NCI-H526 (cell line): ENCODE measurements around the gene RASA2.

Experiments used
- DNase-seq, 2 experiments: peaks; one replicate each; lab custom pipeline; 2025; lab: John Stamatoyannopoulos, UW

RASA2 gene

GRCh38 chr3:141646760-141647561 lies 160.1 kb downstream of the RASA2 start:
- DNase-seq, result peak; percentile 77 to 83

GRCh38 chr3:141647562-141647915 lies 160.7 kb downstream of the RASA2 start:
- peak in 1 of 2 experiments; percentile 40 for DNase-seq

DNA sequence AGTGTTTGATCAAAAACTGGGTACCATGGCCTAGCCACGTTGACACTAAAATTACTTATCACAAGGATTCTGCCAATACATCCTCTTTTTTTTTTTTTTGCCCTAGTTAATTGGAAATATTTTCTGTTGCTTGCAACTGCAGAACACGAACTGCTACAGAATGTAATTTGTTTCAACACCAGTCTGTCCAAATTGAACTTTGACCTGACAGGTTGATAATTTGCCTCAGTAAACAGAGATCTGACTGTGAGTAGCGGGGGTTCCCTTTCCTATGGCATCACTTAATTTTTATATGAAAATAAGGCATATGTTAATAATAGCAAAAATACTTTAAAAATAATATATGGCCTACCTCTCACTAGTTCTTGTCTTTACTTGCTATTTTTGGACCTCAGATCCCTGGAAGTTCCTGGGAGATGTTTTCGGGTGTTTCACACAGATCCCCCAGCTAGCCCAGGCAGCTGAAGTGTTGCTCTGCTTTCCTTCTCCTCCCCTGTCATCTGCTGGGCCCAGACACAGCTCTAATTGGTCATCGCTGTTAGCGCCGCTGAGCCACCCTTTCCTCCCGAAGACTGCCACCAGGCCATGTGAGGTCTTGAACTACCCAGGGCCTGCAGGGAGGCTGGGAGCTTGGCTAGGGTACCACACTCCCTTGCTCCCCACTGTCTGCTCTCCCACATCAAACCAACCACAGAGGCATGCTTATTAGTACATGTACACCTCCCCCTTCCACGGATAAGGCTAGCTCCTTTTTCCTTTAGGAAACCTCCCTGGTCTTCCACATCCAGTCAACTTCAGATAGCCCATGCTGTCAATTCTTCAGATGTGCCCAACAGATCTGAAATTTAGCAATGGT lies 161.5 kb downstream of the RASA2 start:
- DNase-seq, result peak; percentile 77 to 80

- DNase-seq, result no peak
These were observed 163.0 kb downstream of the RASA2 start for GRCh38 chr3:141649871-141650270.

DNA sequence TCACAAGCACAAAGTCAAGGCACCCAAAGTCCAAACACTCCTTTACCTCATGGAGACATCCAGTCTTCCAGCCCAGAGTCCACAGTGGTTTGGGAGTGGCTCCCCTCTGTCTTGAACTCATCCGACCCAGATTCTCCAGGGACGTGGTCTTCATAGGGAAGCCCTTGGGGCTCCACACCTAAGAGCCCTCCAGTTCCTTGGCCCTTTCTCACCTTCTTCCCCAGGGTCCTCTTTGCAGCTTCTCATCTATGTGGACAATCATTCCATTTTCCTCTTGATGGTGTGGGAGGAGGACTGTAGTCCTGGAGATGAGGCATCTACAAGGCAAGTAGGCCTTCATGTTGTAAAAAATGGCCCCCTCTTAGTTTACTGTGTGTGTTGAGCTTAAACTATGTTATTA lies 164.0 kb downstream of the RASA2 start:
- no peak for DNase-seq

GRCh38 chr3:141651409-141651808 lies 164.6 kb downstream of the RASA2 start:
- no peak for DNase-seq

- DNase-seq, result no peak
These were observed 165.5 kb downstream of the RASA2 start for GRCh38 chr3:141652349-141652748.

GRCh38 chr3:141653847-141654246 lies 167.0 kb downstream of the RASA2 start:
- DNase-seq, result no peak

DNA sequence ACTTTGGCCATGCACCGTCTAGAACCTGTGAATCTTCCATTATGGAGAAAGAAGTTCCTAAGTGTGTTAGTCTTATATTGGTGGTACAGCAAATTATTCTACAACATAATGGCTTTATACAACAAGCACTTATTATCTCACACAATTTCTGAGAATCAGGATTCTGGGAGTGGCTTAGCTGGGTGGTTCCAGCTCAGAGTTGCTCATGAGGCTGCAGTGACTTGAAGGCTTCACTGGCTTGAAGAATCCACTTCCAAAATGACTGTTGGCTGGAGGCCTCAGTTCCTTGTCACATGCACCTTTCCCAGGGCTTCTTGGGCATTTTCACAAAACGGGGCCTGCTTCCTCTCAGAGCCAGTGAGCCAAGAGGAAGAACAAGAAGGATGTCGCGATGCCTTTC lies 169.0 kb downstream of the RASA2 start:
- no peak for DNase-seq

DNA sequence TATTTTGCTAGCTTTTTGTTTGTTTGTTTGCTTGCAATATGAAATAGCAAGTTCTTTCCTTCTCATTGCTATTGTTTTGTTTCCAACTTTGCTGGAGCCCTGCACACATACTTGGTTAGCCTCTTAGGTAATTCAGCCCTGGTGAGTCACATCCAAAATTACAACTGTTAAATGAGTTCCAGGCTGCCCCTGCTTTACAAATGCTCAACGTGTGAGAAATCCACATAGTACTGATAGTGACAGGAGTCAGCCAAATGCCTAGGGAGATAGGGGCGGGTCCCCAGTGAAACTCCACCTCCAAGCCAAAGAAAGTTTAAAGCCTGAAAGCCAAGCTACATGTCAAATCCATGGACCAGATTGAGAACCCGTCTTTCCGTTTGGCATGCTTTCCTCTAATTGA lies 169.9 kb downstream of the RASA2 start:
- no peak for DNase-seq

DNA sequence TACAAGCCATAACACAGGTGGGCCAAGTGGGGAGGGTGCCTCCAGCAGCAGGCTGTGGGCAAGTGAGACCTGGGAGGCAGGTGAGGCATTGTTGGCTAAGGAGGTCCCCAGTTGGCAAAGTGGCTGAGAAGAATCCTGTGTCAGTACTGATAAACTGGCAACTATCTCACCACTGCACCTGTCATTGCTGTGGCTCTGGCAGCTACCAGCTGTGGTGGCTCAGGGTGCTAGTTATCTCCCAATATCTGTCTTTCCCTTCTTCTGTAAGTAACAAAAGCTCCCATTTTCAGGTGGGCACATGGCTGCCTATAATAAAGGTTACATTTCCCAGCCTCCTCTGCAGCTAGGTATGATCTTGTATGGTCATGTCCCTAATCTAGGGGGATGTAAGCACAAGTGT lies 170.7 kb downstream of the RASA2 start:
- no peak for DNase-seq

DNA sequence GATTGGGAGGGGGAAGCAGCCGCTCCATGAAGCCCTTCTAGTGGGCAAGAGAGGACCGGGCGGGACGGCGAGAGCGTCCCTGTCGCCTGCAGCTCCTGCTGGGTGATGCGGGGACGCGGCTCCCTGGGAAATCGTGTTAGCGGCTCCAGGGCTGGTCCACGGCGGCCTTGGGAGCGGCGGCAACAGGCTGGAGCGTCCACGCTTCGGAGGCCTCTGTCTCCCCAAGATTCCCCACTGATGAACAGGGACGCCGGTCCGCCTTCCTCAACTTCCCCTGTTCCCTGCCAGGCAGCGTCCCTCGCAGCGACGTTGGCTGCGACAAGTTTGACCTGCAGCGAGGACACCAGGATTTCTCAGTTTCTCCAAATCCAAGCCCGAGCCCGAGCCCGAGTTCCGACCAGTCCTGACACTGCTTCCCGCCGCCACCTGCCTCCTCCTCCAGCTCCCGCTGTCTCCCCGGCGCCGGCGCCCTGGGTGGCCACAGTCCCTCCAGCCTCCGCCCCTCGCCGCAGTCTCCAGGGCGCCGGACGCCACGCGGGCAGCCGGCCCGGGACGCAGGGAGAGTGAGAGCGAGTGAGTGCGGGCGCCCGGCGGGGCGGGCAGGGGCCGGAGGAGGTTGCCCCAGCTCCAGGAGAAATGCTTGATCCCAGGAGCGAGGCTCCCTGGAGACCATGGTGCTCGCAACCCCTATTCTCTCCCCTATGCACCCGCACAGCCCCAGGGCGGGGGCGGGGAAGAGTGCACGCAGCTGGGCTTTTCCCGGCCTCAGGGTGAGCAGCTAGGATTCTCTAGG lies 173.2 kb downstream of the RASA2 start:
- DNase-seq, result peak; percentile 68 to 92

- no peak for DNase-seq
These were observed 173.8 kb downstream of the RASA2 start for GRCh38 chr3:141660614-141660947.

GRCh38 chr3:141661229-141662196 lies 174.7 kb downstream of the RASA2 start:
- DNase-seq, result peak in 1 of 2 experiments; percentile 30

DNA sequence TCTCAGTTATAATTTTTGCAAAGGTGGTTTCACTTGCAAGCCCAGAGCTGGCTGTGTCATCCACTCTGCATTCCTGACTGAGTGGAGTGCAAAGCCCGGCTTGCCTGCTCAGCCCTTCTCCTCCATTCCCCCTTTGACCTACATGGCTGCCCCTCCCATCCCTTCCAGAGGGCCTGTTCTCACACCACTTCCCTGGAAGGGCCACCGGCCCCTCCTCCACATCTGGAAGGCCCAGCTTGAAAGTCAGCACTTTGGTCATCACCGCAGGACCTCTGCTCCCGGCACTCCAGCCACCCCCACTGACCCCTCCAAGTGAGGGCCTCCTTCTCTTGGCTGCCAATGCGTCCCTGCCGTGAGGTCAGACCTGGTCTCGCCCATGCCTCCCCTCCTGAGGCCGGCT lies 177.2 kb downstream of the RASA2 start:
- DNase-seq, result no peak
